Neural cell (in vitro differentiated cells): ENCODE measurements around the gene GALNT3.

ENCODE experiments used
- CTCF ChIP-seq: fragments of 450-650 bp; IDR thresholded peaks from 2 replicates; pipeline ENCODE4 v1.5.1; 2014; ENCODE audit warnings: antibody characterized with exemption, mild to moderate bottlenecking, moderate library complexity; ENCODE audit not compliant: poor library complexity, severe bottlenecking
- EP300 ChIP-seq: fragments of 450-650 bp; conservative IDR thresholded peaks from 2 replicates; pipeline ENCODE4 v1.6.1; 2014; ENCODE audit warnings: antibody characterized with exemption, mild to moderate bottlenecking, moderate library complexity; ENCODE audit not compliant: poor library complexity, severe bottlenecking
- EZH2 ChIP-seq: fragments of 200-600, 300-800 bp; shearing (Covaris generic), sonication (generic); IDR thresholded peaks from 2 replicates; pipeline ENCODE4 v1.6.1; 2014; ENCODE audit warnings: antibody characterized with exemption, low read length, borderline replicate concordance, mild to moderate bottlenecking; ENCODE audit not compliant: insufficient read depth, poor library complexity, severe bottlenecking
- POLR2AphosphoS5 ChIP-seq: IDR thresholded peaks from 2 replicates; pipeline ENCODE4 v1.6.1; 2012
- REST ChIP-seq: IDR thresholded peaks from 2 replicates; pipeline ENCODE4 v1.6.1; 2012; ENCODE audit warnings: borderline replicate concordance
- SMC3 ChIP-seq: fragments of 450-650 bp; conservative IDR thresholded peaks from 2 replicates; pipeline ENCODE4 v1.6.1; 2014; ENCODE audit warnings: antibody characterized with exemption, mild to moderate bottlenecking, moderate library complexity; ENCODE audit not compliant: poor library complexity
- TAF1 ChIP-seq: IDR thresholded peaks from 2 replicates; pipeline ENCODE4 v1.6.1; 2012; ENCODE audit warnings: low read depth

GRCh38 chr2:165814473-165814872 is 20.4 kb upstream of the GALNT3 start:
- TF ChIP-seq TAF1 (no peak), CTCF (no peak), EP300 (no peak), EZH2 (no peak), POLR2AphosphoS5 (no peak), SMC3 (no peak), REST (no peak)
